ENCODE measurements around the gene AMY2B. TPM values are rescaled to one million over a fixed set of nuclear protein-coding genes. Genes with fewer than 3 reads are reported as not detected.
A peak's percentile ranks its signal among the peaks of the same experiment; 100 is the strongest.
"Not testable (repeated sequence)": the region's sequence is repeated elsewhere in the genome, so short reads cannot be mapped to it uniquely, and the experiment has no call there.

Gene AMY2B
- total RNA-seq (2016; rRNA removed; fragmentation: Illumina TruSeq; extraction: Trizol) (0.18 and 1.3 TPM in 2 replicates), polyA plus RNA-seq (2011; rRNA removed) (1.9 and 2.5 TPM in 2 replicates), polyA minus RNA-seq (2011; rRNA and poly(A)+ RNA removed; ENCODE audit: low replicate concordance) (0.36 and 0.61 TPM in 2 replicates), Bru-seq, nascent RNA (percentile 44 among the genes with signal in this experiment), BruChase-seq, experiment 1, labeled RNA remaining after a 6-hour chase (percentile 39 among the genes with signal in this experiment), BruChase-seq, experiment 2, labeled RNA remaining after a 2-hour chase (percentile 48 among the genes with signal in this experiment)
- 1.9 and 2.6 TPM in 2 replicates for total RNA-seq (2016; cell fraction: cytosol; rRNA removed; fragmentation: Illumina TruSeq; extraction: Trizol; ENCODE audit: low read depth)
- 0.64 and 1.4 TPM in 2 replicates for total RNA-seq (2016; cell fraction: insoluble cytoplasmic fraction; rRNA removed; fragmentation: Illumina TruSeq; extraction: Trizol)
- total RNA-seq (2016; cell fraction: membrane; rRNA removed; fragmentation: Illumina TruSeq; extraction: Trizol): 1.1 and 1.8 TPM in 2 replicates
- total RNA-seq (2016; cell fraction: nucleus; rRNA removed; fragmentation: Illumina TruSeq; extraction: Trizol): 2.5 and 3.7 TPM in 2 replicates
- polyA plus RNA-seq (2011; cell fraction: cytosol; rRNA removed): 0.13 and 0.17 TPM in 2 replicates
- 4.5 and 7.6 TPM in 2 replicates for polyA plus RNA-seq (2011; cell fraction: nucleus; rRNA removed)
- 2.3 and 2.6 TPM in 2 replicates for polyA plus RNA-seq (2012)
- 0.08 and 0.12 TPM in 2 replicates for polyA plus RNA-seq (2016; cell fraction: cytosol; fragmentation: Illumina TruSeq; extraction: Trizol; ENCODE audit: low read depth)
- 0.11 and 0.68 TPM in 2 replicates for polyA plus RNA-seq (2016; cell fraction: insoluble cytoplasmic fraction; fragmentation: Illumina TruSeq; extraction: Trizol; ENCODE audit: low read depth)
- 0.06 TPM in 1 of 2 replicates, not detected in the other for polyA plus RNA-seq (2016; cell fraction: membrane; fragmentation: Illumina TruSeq; extraction: Trizol; ENCODE audit: low read depth)
- 5.2 and 6.5 TPM in 2 replicates for polyA plus RNA-seq (2016; cell fraction: nucleus; fragmentation: Illumina TruSeq; extraction: Trizol; ENCODE audit: insufficient read depth, low read depth)
- not detected in 2 replicates for polyA minus RNA-seq (2011; cell fraction: cytosol; rRNA and poly(A)+ RNA removed)
- 5.4 and 7.0 TPM in 2 replicates for polyA minus RNA-seq (2011; cell fraction: nucleus; rRNA and poly(A)+ RNA removed)
- long read RNA-seq, experiment 1: 0 reads
- long read RNA-seq, experiment 2, partial matches to known transcripts: 1 of 1 reads
- long read RNA-seq, experiment 2, other reads (novel, unspliced or antisense): 0 of 1 reads

GRCh38 chr1:103571289-103571688 lies at the start of gene AMY2B:
AMY2B (plus strand) TSS chr1:103571589; CDS start chr1:103571603, 14 bp downstream.
- DNase-seq (ENCODE audit: low spot score); H3K27ac ChIP-seq (ENCODE audit: extremely low read length, insufficient read depth, low read length); H3K27me3 ChIP-seq (ENCODE audit: control insufficient read depth in 1 of 2, insufficient read depth in 2 of 2, low read length in 2 of 2); H4K20me1 ChIP-seq (ENCODE audit: insufficient read depth, low read length); H3K9me3 ChIP-seq (ENCODE audit: low read length); in situ Hi-C loops (cut with HindIII; ENCODE audit: extremely low pct_ligation_motif_present, low pct_unique_long_range_greater_than_20kb); CTCF ChIA-PET (ENCODE audit: low intra/inter-chr PET ratio, low total read pairs); H3K9ac ChIP-seq (ENCODE audit: insufficient read depth, low read depth, low read length); H3K36me3 ChIP-seq (replicated peaks in 1 of 2; ENCODE audit: control insufficient read depth in 1 of 2, insufficient read depth in 2 of 2, low read length in 2 of 2); H2AFZ ChIP-seq (ENCODE audit: low read length); H3K79me2 ChIP-seq (ENCODE audit: insufficient read depth, low read length); intact Hi-C loops (cut with micrococcal nuclease; ENCODE audit: unreplicated experiment); BruUV-seq (replicated peaks); ATAC-seq; H3K4me1 ChIP-seq (ENCODE audit: insufficient read depth, low read length); H3K4me2 ChIP-seq (ENCODE audit: low read depth, low read length); POLR2A ChIA-PET; FAIRE-seq; H3K4me3 ChIP-seq (replicated peaks in 1 of 3; ENCODE audit: insufficient read depth in 1 of 3, low read depth in 2 of 3, low read length in 3 of 3): not testable (repeated sequence)
- 79% methylated on average over 2 of the region's 2 CpGs for WGBS (ENCODE audit: low lambda C conversion rate)

GRCh38 chr1:103523346-103523745 lies 48.0 kb upstream of the AMY2B start:
- Histone ChIP-seq H3K4me2 (ENCODE audit: low read depth, low read length) (no peak overlapping the region), H3K9me3 (ENCODE audit: low read length) (no peaks in the 10 kb centered on the region), H3K4me1 (ENCODE audit: insufficient read depth, low read length) (peaks cover 27% of the 10 kb centered on the region), H3K9ac (ENCODE audit: insufficient read depth, low read depth, low read length) (no peak overlapping the region), H4K20me1 (ENCODE audit: insufficient read depth, low read length) (no peaks in the 10 kb centered on the region), H2AFZ (ENCODE audit: low read length) (no peak overlapping the region), H3K27ac (ENCODE audit: extremely low read length, insufficient read depth, low read length) (no peak overlapping the region), H3K4me3 (replicated peaks in 1 of 3; ENCODE audit: insufficient read depth in 1 of 3, low read depth in 2 of 3, low read length in 3 of 3) (no peak overlapping the region), H3K79me2 (ENCODE audit: insufficient read depth, low read length) (peaks cover 24% of the 10 kb centered on the region), H3K36me3 (replicated peaks in 1 of 2; ENCODE audit: control insufficient read depth in 1 of 2, insufficient read depth in 2 of 2, low read length in 2 of 2) (peaks cover 0 to 5% of the 10 kb centered on the region in 2 experiments; a peak in 1 of 5 replicates), H3K27me3 (ENCODE audit: control insufficient read depth in 1 of 2, insufficient read depth in 2 of 2, low read length in 2 of 2) (peaks cover 0 to 4% of the 10 kb centered on the region in 2 experiments; a peak in 1 of 5 replicates)
- 89% methylated on average over 3 of the region's 3 CpGs for WGBS (ENCODE audit: low lambda C conversion rate)
- intact Hi-C loops (cut with micrococcal nuclease; ENCODE audit: unreplicated experiment): no loop called here
- in situ Hi-C loops (cut with HindIII; ENCODE audit: extremely low pct_ligation_motif_present, low pct_unique_long_range_greater_than_20kb): no loop called here
- DNase-seq (ENCODE audit: low spot score) (no peak), FAIRE-seq (no peak), ATAC-seq (no peak)
- BruUV-seq (replicated peaks): no TSS peak
- CTCF ChIA-PET (ENCODE audit: low intra/inter-chr PET ratio, low total read pairs): no interaction called here
- POLR2A ChIA-PET: no interaction called here
- no peak for TF ChIP-seq ZNF704 (CRISPR knock-in tag; IDR thresholded peaks at IDR 0.05; ENCODE audit: borderline replicate concordance)
- TF ChIP-seq HES4 (CRISPR knock-in tag; IDR thresholded peaks at IDR 0.05; ENCODE audit: borderline replicate concordance): no peak
- TF ChIP-seq WIZ (CRISPR knock-in tag; IDR thresholded peaks at IDR 0.05): no peak
- TF ChIP-seq ZNF335 (CRISPR knock-in tag; IDR thresholded peaks at IDR 0.05): no peak
- TF ChIP-seq BCLAF1 (IDR thresholded peaks at IDR 0.05): no peak
- no peak for TF ChIP-seq GATA4 (IDR thresholded peaks at IDR 0.05; ENCODE audit: borderline replicate concordance, low read depth)
- TF ChIP-seq BATF2 (CRISPR knock-in tag; IDR thresholded peaks at IDR 0.05): no peak
- TF ChIP-seq ZNF12 (CRISPR knock-in tag; IDR thresholded peaks at IDR 0.05): no peak
- TF ChIP-seq HOXA5 (CRISPR knock-in tag; IDR thresholded peaks at IDR 0.05): no peak

Data from HepG2 (cell line).